GM19328 (cell line): ENCODE measurements around the gene SDC1.

Experiments used
- ATAC-seq: cut with Tn5 transposase; IDR thresholded peaks from one replicate; pipeline ENCODE4 v1.9.1; 2021; ENCODE audit warnings: mild to moderate bottlenecking, moderate library complexity; ENCODE audit not compliant: unreplicated experiment

The SDC1 gene

GRCh38 chr2:20173496-20174402, 51.2 kb downstream of the SDC1 start:
- ATAC-seq = no peak

- no peak for ATAC-seq
These were observed 51.9 kb downstream of the SDC1 start for GRCh38 chr2:20173064-20173463.

- no peak for ATAC-seq
These were observed 52.5 kb downstream of the SDC1 start for GRCh38 chr2:20172273-20173055.

GRCh38 chr2:20171445-20171977, 53.4 kb downstream of the SDC1 start:
- no peak for ATAC-seq

GRCh38 chr2:20170704-20171250, 54.2 kb downstream of the SDC1 start:
- ATAC-seq = no peak

- no peak for ATAC-seq
These were observed 54.9 kb downstream of the SDC1 start for GRCh38 chr2:20169796-20170703.

GRCh38 chr2:20168727-20169696, 55.9 kb downstream of the SDC1 start:
- no peak for ATAC-seq

- ATAC-seq = no peak
These were observed 56.7 kb downstream of the SDC1 start for GRCh38 chr2:20168048-20168726.

GRCh38 chr2:20167356-20167755, 57.6 kb downstream of the SDC1 start:
- ATAC-seq = no peak

- no peak for ATAC-seq
These were observed 59.0 kb downstream of the SDC1 start for GRCh38 chr2:20165677-20166509.

- no peak for ATAC-seq
These were observed 60.0 kb downstream of the SDC1 start for GRCh38 chr2:20164734-20165478.

- no peak for ATAC-seq
These were observed 60.7 kb downstream of the SDC1 start for GRCh38 chr2:20164061-20164733.

GRCh38 chr2:20159411-20160070, 65.4 kb downstream of the SDC1 start:
- no peak for ATAC-seq

GRCh38 chr2:20157193-20157891, 67.6 kb downstream of the SDC1 start:
- no peak for ATAC-seq

- no peak for ATAC-seq
These were observed 68.1 kb downstream of the SDC1 start for GRCh38 chr2:20156836-20157192.
